Natural killer cell treated with Interleukin-12 subunit alpha and Interleukin-12 subunit beta and Interleukin-15 and Interleukin-18, amount 100 ng/mL, for 72 hours (primary cell): Measurements from ENCODE around the gene FNBP1L. TPM values are rescaled to one million over a fixed set of nuclear protein-coding genes. Genes with fewer than 3 reads are reported as not detected.
A peak's percentile ranks its signal among the peaks of the same experiment; 100 is the strongest.
"Not testable (repeated sequence)": the region's sequence is repeated elsewhere in the genome, so short reads cannot be mapped to it uniquely, and the experiment has no call there.

Experiments
- ATAC-seq, 2 donors: fragments of 150-1000 bp; cut with Tn5 transposase in 1 of 2; sonication (Bioruptor Pico), chemical (Tn5 transposase) in 1 of 2; 2 replicates each; pipeline ENCODE4 v1.10.0; 2021
- DNase-seq: peaks from one replicate; pipeline ENCODE4 v3.0.0; 2022; ENCODE audit warnings: low spot score
- H3K27ac Mint-ChIP-seq, 2 donors: 1 replicate in 1 of 2; 2 replicates in 1 of 2; pipeline ENCODE4 v1.8.0; 2022; ENCODE audit warnings: mixed read lengths in 2 of 2, mild to moderate bottlenecking in 1 of 2, moderate library complexity in 1 of 2
- H3K27me3 Mint-ChIP-seq, 2 donors: 1 replicate in 1 of 2; 2 replicates in 1 of 2; pipeline ENCODE4 v1.8.0; 2022; ENCODE audit warnings: mixed read lengths in 2 of 2
- H3K36me3 Mint-ChIP-seq: one replicate; pipeline ENCODE4 v1.8.0; 2022; ENCODE audit warnings: mixed read lengths
- H3K4me1 Mint-ChIP-seq, 2 donors: 1 replicate in 1 of 2; 2 replicates in 1 of 2; pipeline ENCODE4 v1.8.0; 2022; ENCODE audit warnings: low read depth in 2 of 2, mixed read lengths in 2 of 2, mild to moderate bottlenecking in 1 of 2
- H3K4me3 Mint-ChIP-seq: one replicate; pipeline ENCODE4 v1.8.0; 2022; ENCODE audit warnings: mixed read lengths
- H3K9me3 Mint-ChIP-seq: 2 replicates; pipeline ENCODE4 v1.8.0; 2022; ENCODE audit warnings: mixed read lengths
- total RNA-seq, 2 donors: library from RNA; stranded (reverse); gene quantifications; one replicate each; pipeline ENCODE4 v1.2.3, GENCODE V29; 2022

The FNBP1L gene
- total RNA-seq, 2 donors from 2014 or later = 0.24 to 0.31 TPM

- peak in 1 of 2 donors; percentile 18 for ATAC-seq
- no peak overlapping the region for H3K4me3 Mint-ChIP-seq
- no peaks in the 10 kb centered on the region for H3K27me3 Mint-ChIP-seq
- no peaks in the 10 kb centered on the region for H3K4me1 Mint-ChIP-seq
- no peak for DNase-seq
- no peak overlapping the region for H3K27ac Mint-ChIP-seq
- H3K9me3 Mint-ChIP-seq = no peaks in the 10 kb centered on the region
- no peaks in the 10 kb centered on the region for H3K36me3 Mint-ChIP-seq
These were observed 131.2 kb downstream of the FNBP1L start for GRCh38 chr1:93578911-93579825.

DNA sequence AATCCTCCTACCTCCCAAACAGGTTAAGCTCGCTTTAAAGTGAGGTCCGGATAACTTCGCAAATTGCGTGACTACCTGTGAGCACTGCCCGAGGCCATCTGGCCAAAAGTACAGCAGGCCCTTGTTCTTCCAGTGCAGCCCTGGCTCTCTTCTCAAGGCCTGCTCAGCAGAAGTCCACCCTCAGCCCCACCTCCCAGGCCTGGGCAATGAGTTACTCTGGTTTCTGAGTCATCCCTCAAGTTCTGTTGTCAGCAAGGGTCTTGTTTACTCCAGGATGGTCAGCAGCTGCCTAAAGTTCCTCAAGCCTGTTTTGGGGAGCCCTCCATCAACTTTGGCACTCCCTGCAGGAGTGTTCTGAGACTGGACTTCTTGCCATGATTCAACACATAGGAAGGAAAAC lies 132.0 kb downstream of the FNBP1L start:
- no peak overlapping the region for H3K4me3 Mint-ChIP-seq
- H3K4me1 Mint-ChIP-seq = no peaks in the 10 kb centered on the region
- ATAC-seq (no peak), DNase-seq (no peak)
- H3K9me3 Mint-ChIP-seq = no peaks in the 10 kb centered on the region
- H3K36me3 Mint-ChIP-seq = no peaks in the 10 kb centered on the region
- H3K27me3 Mint-ChIP-seq = no peaks in the 10 kb centered on the region
- no peak overlapping the region for H3K27ac Mint-ChIP-seq

- DNase-seq = no peak
- H3K27ac Mint-ChIP-seq = no peak overlapping the region
- no peak for ATAC-seq
These were observed 134.3 kb downstream of the FNBP1L start for GRCh38 chr1:93581917-93582850.

GRCh38 chr1:93584261-93585003 lies 136.5 kb downstream of the FNBP1L start:
- H3K9me3 Mint-ChIP-seq = no peaks in the 10 kb centered on the region
- no peak overlapping the region for H3K27ac Mint-ChIP-seq
- ATAC-seq (no peak), DNase-seq (no peak)
- H3K4me1 Mint-ChIP-seq = peaks cover 14% of the 10 kb centered on the region in 2 donors
- peaks cover 0 to 5% of the 10 kb centered on the region in 2 donors for H3K27me3 Mint-ChIP-seq
- peaks cover 10% of the 10 kb centered on the region for H3K36me3 Mint-ChIP-seq
- H3K4me3 Mint-ChIP-seq = no peak overlapping the region

More at GRCh38 chr1:93581917-93582850, 134.3 kb downstream of the FNBP1L start:
- Mint-ChIP-seq H3K4me3 (no peak overlapping the region), H3K4me1 (peaks cover 0 to 2% of the 10 kb centered on the region in 2 donors), H3K36me3 (no peaks in the 10 kb centered on the region), H3K9me3 (no peaks in the 10 kb centered on the region), H3K27me3 (no peaks in the 10 kb centered on the region)

DNA sequence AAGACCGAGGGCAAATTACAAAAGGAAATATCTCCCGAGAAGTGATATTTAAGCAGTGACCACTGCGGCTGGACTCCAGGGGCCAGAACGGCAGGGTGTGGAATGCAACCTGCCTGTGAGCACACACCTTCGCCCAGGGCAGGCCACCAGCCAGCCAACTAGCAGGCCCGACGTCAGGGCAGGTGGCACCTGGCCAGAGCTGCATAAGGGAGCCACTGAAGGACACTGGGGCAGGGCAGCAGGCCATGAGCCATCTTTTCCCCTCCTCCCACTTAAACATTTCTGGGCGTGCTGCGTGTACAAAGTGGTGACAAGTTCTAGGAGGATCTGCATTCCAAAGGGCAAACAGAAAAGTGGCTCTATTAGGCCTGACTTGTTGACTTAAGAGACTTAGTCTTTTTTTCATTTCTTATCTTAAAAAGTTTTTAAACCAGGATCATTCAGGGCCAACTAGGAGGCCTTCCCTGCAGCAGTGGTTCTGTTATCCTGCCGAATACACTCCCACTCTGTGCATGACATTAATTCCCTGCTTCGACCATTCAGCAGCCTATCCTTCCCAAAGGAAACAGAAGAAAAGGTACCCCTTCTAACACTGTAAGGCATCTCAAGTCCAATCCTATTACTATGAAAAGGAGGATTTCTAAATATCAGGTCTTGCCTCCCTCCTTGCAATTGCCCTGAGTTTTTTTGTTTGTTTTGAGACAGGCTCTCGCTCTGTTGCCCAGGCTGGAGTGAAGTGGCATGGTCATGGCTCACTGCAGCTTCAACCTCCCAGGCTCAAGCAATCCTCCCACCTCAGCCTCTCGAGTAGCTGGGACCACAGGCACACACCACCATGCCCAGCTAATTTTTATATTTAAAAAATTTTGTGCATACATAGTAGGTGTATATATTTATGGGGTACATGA lies 137.4 kb downstream of the FNBP1L start:
- Mint-ChIP-seq H3K4me1 (peaks cover 21% of the 10 kb centered on the region in 2 donors), H3K27me3 (peaks cover 0 to 5% of the 10 kb centered on the region in 2 donors), H3K27ac (no peak overlapping the region), H3K4me3 (no peak overlapping the region), H3K36me3 (peaks cover 10% of the 10 kb centered on the region), H3K9me3 (no peaks in the 10 kb centered on the region)
- DNase-seq (no peak), ATAC-seq (no peak)

- DNase-seq (no peak), ATAC-seq (no peak)
- H3K27ac Mint-ChIP-seq = no peak overlapping the region
- peaks cover 0 to 5% of the 10 kb centered on the region in 2 donors for H3K27me3 Mint-ChIP-seq
- H3K4me1 Mint-ChIP-seq = peaks cover 35 to 38% of the 10 kb centered on the region in 2 donors
- H3K4me3 Mint-ChIP-seq = no peak overlapping the region
- H3K9me3 Mint-ChIP-seq = no peaks in the 10 kb centered on the region
- peaks cover 10% of the 10 kb centered on the region for H3K36me3 Mint-ChIP-seq
These were observed 139.4 kb downstream of the FNBP1L start for GRCh38 chr1:93587354-93587753.

DNA sequence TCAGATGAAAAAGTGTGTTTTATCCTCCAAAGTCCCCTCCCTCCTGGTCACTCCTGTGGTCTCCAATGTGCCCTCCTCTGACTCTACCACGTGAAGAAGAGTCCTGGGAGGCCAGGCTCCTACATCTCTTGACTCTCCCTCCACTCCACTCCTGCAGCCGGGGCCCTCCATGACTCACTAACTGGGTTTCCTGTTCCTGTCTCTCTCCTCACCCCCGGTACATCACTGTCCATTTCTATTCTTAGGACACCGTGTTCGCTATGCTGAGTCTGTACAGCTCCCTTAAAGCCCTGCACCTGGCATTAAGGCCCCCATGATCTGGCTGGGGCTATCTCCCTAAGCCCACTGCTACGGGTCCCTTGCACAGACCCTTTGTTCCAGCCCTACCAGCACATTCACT lies 140.3 kb downstream of the FNBP1L start:
- H3K27ac Mint-ChIP-seq = no peak overlapping the region
- peaks cover 35 to 38% of the 10 kb centered on the region in 2 donors for H3K4me1 Mint-ChIP-seq
- H3K4me3 Mint-ChIP-seq = peak overlapping the region; percentile 45
- H3K9me3 Mint-ChIP-seq = no peaks in the 10 kb centered on the region
- no peak for DNase-seq
- peaks cover 0 to 5% of the 10 kb centered on the region in 2 donors for H3K27me3 Mint-ChIP-seq
- ATAC-seq = peak; percentile 61 to 67
- peaks cover 10% of the 10 kb centered on the region for H3K36me3 Mint-ChIP-seq

DNA sequence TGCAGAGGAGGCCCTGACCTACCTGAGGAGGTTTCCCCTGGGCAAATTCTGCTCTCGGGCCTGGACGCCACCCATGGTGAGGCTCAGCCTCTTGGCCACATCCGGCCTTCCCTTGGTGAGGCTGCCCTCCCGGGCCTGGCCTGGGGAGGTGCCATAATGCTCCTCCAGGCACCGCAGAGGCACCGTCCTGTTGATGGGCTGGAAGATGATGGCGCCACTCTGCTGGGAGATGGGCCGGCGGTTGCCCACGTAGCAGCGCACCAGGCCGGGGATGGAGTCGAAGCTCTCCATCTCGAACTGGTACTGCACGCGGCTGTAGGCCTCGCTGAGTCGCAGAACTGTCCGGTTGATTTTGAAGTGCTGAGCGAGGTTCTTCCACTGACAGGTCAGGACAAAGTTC lies 141.0 kb downstream of the FNBP1L start:
- no peak for ATAC-seq
- H3K9me3 Mint-ChIP-seq = no peaks in the 10 kb centered on the region

GRCh38 chr1:93591291-93591675 lies 143.4 kb downstream of the FNBP1L start:
- peaks cover 10% of the 10 kb centered on the region for H3K36me3 Mint-ChIP-seq
- H3K9me3 Mint-ChIP-seq, DNase-seq, H3K27me3 Mint-ChIP-seq, ATAC-seq: not testable (repeated sequence)
- H3K4me3 Mint-ChIP-seq = peak overlapping the region; percentile 17
- H3K4me1 Mint-ChIP-seq = peaks cover 35 to 38% of the 10 kb centered on the region in 2 donors
- peak overlapping the region in 1 of 2 donors; percentile 72 for H3K27ac Mint-ChIP-seq

More for the DNA sequence above, 141.0 kb downstream of the FNBP1L start:
- H3K4me1 Mint-ChIP-seq = peaks cover 35 to 38% of the 10 kb centered on the region in 2 donors
- no peak overlapping the region for H3K27ac Mint-ChIP-seq
- no peak overlapping the region for H3K4me3 Mint-ChIP-seq
- peaks cover 0 to 5% of the 10 kb centered on the region in 2 donors for H3K27me3 Mint-ChIP-seq
- DNase-seq = no peak
- peaks cover 10% of the 10 kb centered on the region for H3K36me3 Mint-ChIP-seq

GRCh38 chr1:93591676-93592550 lies 144.0 kb downstream of the FNBP1L start:
- Mint-ChIP-seq H3K27ac (peak overlapping the region; percentile 64 to 72), H3K36me3 (peaks cover 10% of the 10 kb centered on the region), H3K27me3 (peaks cover 7% of the 10 kb centered on the region in 2 donors), H3K9me3 (no peaks in the 10 kb centered on the region), H3K4me1 (peaks cover 35 to 38% of the 10 kb centered on the region in 2 donors), H3K4me3 (peak overlapping the region; percentile 48)
- ATAC-seq = peak; percentile 12 to 37
- DNase-seq = no peak

GRCh38 chr1:93592551-93592949 lies 144.6 kb downstream of the FNBP1L start:
- Mint-ChIP-seq H3K27ac (peak overlapping the region in 1 of 2 donors; percentile 64), H3K4me1 (peaks cover 35 to 38% of the 10 kb centered on the region in 2 donors), H3K36me3 (peaks cover 10% of the 10 kb centered on the region), H3K4me3 (no peak overlapping the region), H3K9me3 (no peaks in the 10 kb centered on the region), H3K27me3 (peaks cover 7% of the 10 kb centered on the region in 2 donors)
- no peak for DNase-seq
- peak in 1 of 2 donors; percentile 4 for ATAC-seq
